ENCODE measurements around the gene NPTX2. TPM values are rescaled to one million over a fixed set of nuclear protein-coding genes. Genes with fewer than 3 reads are reported as not detected.

NPTX2 gene
- total and polyA plus RNA-seq, 2 of the 8 experiments (the other 6 are each of a cell fraction or from before 2014, with no cell fraction given) = 18.4 to 19.2 TPM

DNA sequence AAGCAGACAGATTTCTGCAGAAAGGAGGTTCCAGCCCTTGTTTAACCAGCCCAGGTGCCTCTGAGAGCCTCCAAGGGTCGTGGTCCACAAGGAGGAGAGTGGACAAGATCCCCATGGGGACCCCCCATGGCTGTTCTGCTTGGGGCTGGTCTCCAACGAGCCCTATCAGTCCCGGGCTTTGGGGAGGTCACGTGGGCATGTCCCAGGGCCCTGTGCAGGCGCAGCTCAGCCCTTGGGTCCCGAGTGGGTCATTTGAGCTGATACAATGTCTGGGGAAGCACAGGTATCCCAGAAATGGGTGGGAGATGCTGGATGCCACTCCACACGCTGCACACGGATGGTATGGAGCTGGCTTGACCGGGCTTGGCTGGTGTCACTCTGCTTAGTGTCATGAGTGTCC is 57.8 kb downstream of the NPTX2 start:
- TF ChIP-seq SIRT6 (IDR thresholded peaks at IDR 0.05; ENCODE audit: low read length) = no peak
- no peak for TF ChIP-seq POLR2A (IDR thresholded peaks at IDR 0.05; ENCODE audit: control extremely low read depth in 1 of 2, low read depth in 2 of 2, low read length in 2 of 2)
- TF ChIP-seq SIX5 (IDR thresholded peaks at IDR 0.05; ENCODE audit: low read depth, low read length) = no peak
- TF ChIP-seq SAP30 (IDR thresholded peaks at IDR 0.05; ENCODE audit: insufficient read depth, insufficient replicate concordance, low read length) = no peak
- TF ChIP-seq SUZ12 (IDR thresholded peaks at IDR 0.05; ENCODE audit: low read length) = no peak
- no peak for TF ChIP-seq GABPA (IDR thresholded peaks at IDR 0.05; ENCODE audit: borderline replicate concordance, insufficient read depth, low read length)
- TF ChIP-seq KDM1A (IDR thresholded peaks at IDR 0.05; ENCODE audit: borderline replicate concordance, low read length) = no peak
- TF ChIP-seq TBP (IDR thresholded peaks at IDR 0.05; ENCODE audit: low read depth, low read length) = no peak
- no peak for TF ChIP-seq SP1 (IDR thresholded peaks at IDR 0.05; ENCODE audit: low read depth, low read length)
- TF ChIP-seq MAFK (IDR thresholded peaks at IDR 0.05; ENCODE audit: low read depth, low read length) = no peak
- TF ChIP-seq TCF12 (IDR thresholded peaks at IDR 0.05; ENCODE audit: low read depth, low read length) = no peak
- TF ChIP-seq CHD1 (IDR thresholded peaks at IDR 0.05; ENCODE audit: low read depth, low read length) = no peak
- TF ChIP-seq BCL11A (IDR thresholded peaks at IDR 0.05; ENCODE audit: low read depth in 2 of 2, low read length in 2 of 2) = no peak
- TF ChIP-seq ZNF274 (IDR thresholded peaks at IDR 0.05; ENCODE audit: borderline replicate concordance, extremely low read depth, low read length) = no peak
- TF ChIP-seq KDM4A (IDR thresholded peaks at IDR 0.05; ENCODE audit: low read depth, low read length, severe bottlenecking) = no peak
- H4K5ac ChIP-seq (ENCODE audit: insufficient read length, low read depth, low read length) = no peak overlapping the region
- no peak overlapping the region for H2BK15ac ChIP-seq (ENCODE audit: low read length)
- no peaks in the 10 kb centered on the region for H3K4me1 ChIP-seq (replicated peaks in 1 of 4; ENCODE audit: control insufficient read depth in 3 of 4, insufficient read depth in 4 of 4, low read length in 3 of 4)
- no peak overlapping the region for H4K91ac ChIP-seq (replicated peaks; ENCODE audit: insufficient read length, low read length)
- no peak overlapping the region for H2BK12ac ChIP-seq (ENCODE audit: low read depth, low read length)
- no peaks in the 10 kb centered on the region for H3K79me2 ChIP-seq (ENCODE audit: control insufficient read depth in 1 of 2, insufficient read depth in 2 of 2, low read length in 2 of 2)
- H3K14ac ChIP-seq (ENCODE audit: insufficient read length) = no peak overlapping the region
- no peak overlapping the region for H2AFZ ChIP-seq (ENCODE audit: low read length)
- no peak overlapping the region for H3K4me2 ChIP-seq (ENCODE audit: insufficient read depth in 1 of 2, low read depth in 2 of 2, low read length in 2 of 2)
- H3K4ac ChIP-seq (replicated peaks; ENCODE audit: insufficient read length, low read depth, low read length) = no peak overlapping the region
- FAIRE-seq (no peak), DNase-seq (ENCODE audit: low read depth in 1 of 2, low spot score in 2 of 2) (no peak)
- H3K27me3 ChIP-seq (replicated peaks in 1 of 4; ENCODE audit: control insufficient read depth in 3 of 4, extremely low read depth in 1 of 4, insufficient read depth in 3 of 4, low read length in 3 of 4) = peaks cover 0 to under 1% (median under 1%) of the 10 kb centered on the region in 4 experiments; a peak in 4 of 7 replicates
- no peak overlapping the region; the same call in 1 of the 2 replicates for H3K18ac ChIP-seq (ENCODE audit: extremely low read depth, low read length)
- no peaks in the 10 kb centered on the region; a peak in 1 of 8 replicates for H3K36me3 ChIP-seq (ENCODE audit: control insufficient read depth in 2 of 4, insufficient read depth in 4 of 4, low read length in 3 of 4)
- no peak overlapping the region for H2BK5ac ChIP-seq (ENCODE audit: low read depth, low read length)
- ChIA-PET CTCF (ENCODE audit: partially characterized antibody) (interaction anchor here (0.8 to 1.8 kb wide), 5 partner anchors 13 to 242 kb away, joined by 3 to 9 read pairs (median 3); no protein-coding TSS in a partner anchor), POLR2A (ENCODE audit: partially characterized antibody) (no interaction called here)
- H3K9ac ChIP-seq (replicated peaks in 1 of 4; ENCODE audit: extremely low read depth in 1 of 4, low read depth in 3 of 4, low read length in 3 of 4) = no peak overlapping the region
- no peak overlapping the region for H3K4me3 ChIP-seq (ENCODE audit: extremely low read depth in 1 of 4, insufficient read depth in 2 of 4, low read depth in 3 of 4, low read length in 4 of 4)
- H3K56ac ChIP-seq (replicated peaks; ENCODE audit: insufficient read length, low read depth, low read length) = no peak overlapping the region
- H2BK120ac ChIP-seq (replicated peaks; ENCODE audit: low read depth, low read length) = no peak overlapping the region
- H3K23me2 ChIP-seq (ENCODE audit: low read depth, low read length) = no peaks in the 10 kb centered on the region
- no peaks in the 10 kb centered on the region for H3K79me1 ChIP-seq (ENCODE audit: low read depth, low read length)
- no peak overlapping the region for H3K23ac ChIP-seq (ENCODE audit: insufficient read length)
- WGBS, 2 experiments (ENCODE audit: extremely low coverage in 1 of 2, insufficient coverage in 1 of 2, insufficient read length in 1 of 2, insufficient replicate concordance in 2 of 2, low coverage in 1 of 2, low lambda C conversion rate in 2 of 2, missing lambda C conversion rate in 1 of 2) = 88% methylated on average over 9 of the region's 9 CpGs; no CpG with 5 or more reads in 1 of the 2 experiments
- no peak overlapping the region for H2BK20ac ChIP-seq (ENCODE audit: low read length)
- H3K9me3 ChIP-seq (ENCODE audit: insufficient read depth in 2 of 2, low read depth in 1 of 2, low read length in 1 of 2) = peaks cover 0 to 6% of the 10 kb centered on the region in 2 experiments; a peak in 1 of 4 replicates
- no peak overlapping the region for H3K27ac ChIP-seq (ENCODE audit: low read depth, low read length)
- H4K20me1 ChIP-seq (replicated peaks in 1 of 2; ENCODE audit: control insufficient read depth in 1 of 2, insufficient read depth in 2 of 2, low read length in 2 of 2) = no peaks in the 10 kb centered on the region
- H4K8ac ChIP-seq (ENCODE audit: extremely low read depth, insufficient read depth, low read length) = no peak overlapping the region
- H2AK5ac ChIP-seq (ENCODE audit: low read depth, low read length) = no peak overlapping the region
